22Rv1 (cell line): ENCODE measurements around the gene KIF12.

Source experiments
- H3K27ac ChIP-seq: fragments of 450-650 bp; 2 replicates; pipeline ENCODE4 v1.5.1; 2017
- ZFX ChIP-seq: fragments of 450-650 bp; IDR thresholded peaks from 2 replicates; pipeline ENCODE4 v1.6.1; 2017; ENCODE audit warnings: antibody characterized with exemption, borderline replicate concordance
- TF ChIP-seq, protein P1 (sequence below): fragments of 450-650 bp; IDR thresholded peaks from 2 replicates; pipeline ENCODE4 v1.5.1; 2017; ENCODE audit warnings: mild to moderate bottlenecking

KIF12 gene

DNA sequence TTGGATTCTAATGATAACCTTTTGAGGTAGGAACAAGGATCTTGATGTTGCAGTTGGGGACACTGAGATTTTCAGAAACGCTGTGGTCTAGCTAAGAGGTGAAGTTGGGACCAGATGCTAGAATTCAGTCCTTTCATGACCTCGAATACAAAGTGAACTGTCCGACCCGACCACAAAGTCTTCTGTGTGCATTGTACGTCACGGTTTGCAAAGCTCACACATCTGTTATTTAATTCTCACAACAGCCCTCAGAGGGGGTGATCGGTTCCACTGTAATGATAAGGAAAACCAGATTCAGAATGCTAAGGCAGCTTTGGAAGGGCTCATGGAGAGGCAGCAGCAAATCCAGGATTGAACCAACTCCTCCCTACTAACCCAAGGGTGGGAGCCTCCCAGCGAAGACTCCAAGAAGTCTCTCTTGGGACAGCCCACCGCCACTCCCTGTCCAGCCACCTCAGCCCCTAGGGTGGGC is 16.6 kb upstream of the KIF12 start:
- TF ChIP-seq ZFX: no peak
- TF ChIP-seq, protein P1, sequence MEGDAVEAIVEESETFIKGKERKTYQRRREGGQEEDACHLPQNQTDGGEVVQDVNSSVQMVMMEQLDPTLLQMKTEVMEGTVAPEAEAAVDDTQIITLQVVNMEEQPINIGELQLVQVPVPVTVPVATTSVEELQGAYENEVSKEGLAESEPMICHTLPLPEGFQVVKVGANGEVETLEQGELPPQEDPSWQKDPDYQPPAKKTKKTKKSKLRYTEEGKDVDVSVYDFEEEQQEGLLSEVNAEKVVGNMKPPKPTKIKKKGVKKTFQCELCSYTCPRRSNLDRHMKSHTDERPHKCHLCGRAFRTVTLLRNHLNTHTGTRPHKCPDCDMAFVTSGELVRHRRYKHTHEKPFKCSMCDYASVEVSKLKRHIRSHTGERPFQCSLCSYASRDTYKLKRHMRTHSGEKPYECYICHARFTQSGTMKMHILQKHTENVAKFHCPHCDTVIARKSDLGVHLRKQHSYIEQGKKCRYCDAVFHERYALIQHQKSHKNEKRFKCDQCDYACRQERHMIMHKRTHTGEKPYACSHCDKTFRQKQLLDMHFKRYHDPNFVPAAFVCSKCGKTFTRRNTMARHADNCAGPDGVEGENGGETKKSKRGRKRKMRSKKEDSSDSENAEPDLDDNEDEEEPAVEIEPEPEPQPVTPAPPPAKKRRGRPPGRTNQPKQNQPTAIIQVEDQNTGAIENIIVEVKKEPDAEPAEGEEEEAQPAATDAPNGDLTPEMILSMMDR: no peak
- no peak overlapping the region for H3K27ac ChIP-seq

DNA sequence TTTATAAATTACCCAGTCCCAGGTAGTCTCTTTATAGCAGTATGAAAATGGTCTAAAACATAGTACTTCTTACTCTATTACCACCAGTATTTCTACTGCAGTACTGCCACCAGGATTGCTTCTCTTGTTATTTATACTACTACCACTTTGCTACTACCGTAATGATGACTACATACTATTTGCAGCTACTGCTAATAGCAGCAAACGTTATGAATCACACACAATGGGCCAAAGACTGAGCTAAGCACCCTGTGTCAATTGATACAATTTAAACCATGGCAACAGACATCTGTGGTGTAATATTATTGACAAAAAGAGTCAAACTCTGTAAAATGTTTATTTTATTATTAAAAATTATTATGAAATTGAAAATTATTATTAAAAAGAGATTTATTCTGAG is 15.3 kb upstream of the KIF12 start:
- TF ChIP-seq ZFX: no peak
- TF ChIP-seq, protein P1: no peak
- H3K27ac ChIP-seq: no peak overlapping the region

DNA sequence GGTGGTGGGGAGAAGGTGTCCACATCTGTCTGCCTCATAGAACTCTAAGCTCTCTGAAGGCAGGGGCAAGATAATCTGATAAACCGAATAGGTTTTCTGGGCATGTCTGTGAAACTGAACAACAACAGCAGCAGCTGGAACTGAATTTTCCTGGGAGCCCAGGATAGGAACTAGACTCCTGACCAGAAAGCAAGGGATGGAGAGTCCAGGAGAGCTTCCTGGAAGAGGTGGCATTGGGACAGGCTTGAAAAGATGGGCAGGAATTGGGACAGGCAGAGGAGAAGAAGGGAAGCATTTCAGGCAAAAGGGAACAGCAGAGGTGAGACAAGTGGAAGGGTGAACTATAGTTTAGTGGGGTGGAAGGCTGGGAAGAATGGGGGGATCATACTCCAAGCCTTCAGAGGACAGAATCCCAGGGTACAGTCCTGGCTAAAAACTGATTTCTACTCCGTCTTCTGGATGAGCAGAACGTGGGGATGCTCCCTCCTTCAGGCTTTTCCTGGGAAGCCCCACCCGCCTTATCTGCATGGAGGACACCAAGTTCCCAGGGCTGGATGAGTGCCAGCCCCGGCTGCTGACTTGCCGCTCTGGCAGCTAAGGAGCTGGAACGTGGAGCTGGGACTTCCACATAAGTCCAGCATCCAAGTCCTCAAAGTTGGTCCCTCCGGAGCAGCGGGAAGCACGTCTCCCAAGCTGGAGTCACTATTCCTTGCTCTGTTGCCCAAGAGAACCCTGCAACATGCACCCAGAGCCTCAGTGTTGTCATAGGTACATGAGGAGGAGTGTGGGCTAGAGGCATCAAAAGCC is 13.9 kb upstream of the KIF12 start:
- TF ChIP-seq, protein P1: no peak
- TF ChIP-seq ZFX: no peak
- peak overlapping the region; percentile 39 for H3K27ac ChIP-seq

DNA sequence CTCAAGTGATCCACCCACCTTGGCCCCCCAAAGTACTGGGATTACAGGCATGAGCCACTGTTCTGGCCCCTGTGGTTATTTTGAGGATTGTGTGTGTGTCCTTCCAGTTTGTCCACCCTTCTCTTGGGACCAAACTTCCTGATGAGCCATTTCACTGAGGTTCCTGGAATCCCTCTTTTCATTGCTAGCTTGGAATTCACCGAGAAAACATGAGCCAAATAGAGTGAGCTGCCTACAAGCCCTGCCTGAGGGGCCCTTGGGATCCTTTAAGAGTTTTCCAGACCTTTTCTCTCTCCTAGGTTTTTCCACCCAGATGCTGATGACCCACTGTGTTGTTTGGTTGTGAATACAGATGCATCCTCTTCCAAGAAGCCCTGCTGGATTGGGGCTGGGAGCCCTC is 13.2 kb upstream of the KIF12 start:
- no peak for TF ChIP-seq ZFX
- TF ChIP-seq, protein P1: no peak
- H3K27ac ChIP-seq: peak overlapping the region; percentile 39

DNA sequence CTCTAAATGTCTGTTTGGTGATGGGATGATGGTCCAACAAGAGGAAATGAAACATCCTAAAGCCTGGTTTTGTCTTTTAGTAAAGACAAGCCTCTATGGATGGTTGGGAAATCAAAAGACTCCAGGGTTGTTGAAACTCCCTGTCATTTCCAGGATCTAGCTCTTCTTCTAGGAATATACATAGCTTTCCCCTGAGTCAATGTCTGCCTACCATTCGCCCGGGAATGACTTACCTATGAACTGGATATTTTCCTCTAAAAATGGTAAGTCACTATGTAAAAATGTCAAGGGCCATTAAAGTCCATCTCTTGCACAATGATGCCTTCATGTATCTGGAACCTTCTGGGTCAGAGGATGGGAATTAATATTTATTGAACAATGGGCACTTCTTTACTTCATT is 11.1 kb upstream of the KIF12 start:
- no peak overlapping the region for H3K27ac ChIP-seq
- TF ChIP-seq ZFX: no peak
- TF ChIP-seq, protein P1: no peak

DNA sequence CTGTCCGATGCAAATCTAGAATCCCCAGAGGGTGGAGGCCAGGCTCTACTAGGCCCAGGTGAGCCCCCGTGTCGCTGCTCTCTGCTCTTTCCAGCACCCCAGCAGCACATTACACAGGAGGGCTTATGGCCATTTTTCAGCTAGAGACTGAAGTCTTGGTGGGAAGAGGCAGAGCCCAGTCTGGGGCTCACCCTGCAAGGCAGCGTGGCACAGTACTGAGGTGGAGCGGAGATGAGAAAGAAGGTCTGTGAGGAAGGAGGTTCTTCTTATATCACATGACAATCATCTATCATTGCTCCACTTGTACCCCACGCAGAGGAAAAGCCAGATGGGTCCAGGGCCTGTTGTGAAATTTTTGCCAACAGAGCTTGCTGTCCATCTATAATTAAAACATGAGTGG is 10.0 kb upstream of the KIF12 start:
- no peak for TF ChIP-seq ZFX
- no peak overlapping the region for H3K27ac ChIP-seq

DNA sequence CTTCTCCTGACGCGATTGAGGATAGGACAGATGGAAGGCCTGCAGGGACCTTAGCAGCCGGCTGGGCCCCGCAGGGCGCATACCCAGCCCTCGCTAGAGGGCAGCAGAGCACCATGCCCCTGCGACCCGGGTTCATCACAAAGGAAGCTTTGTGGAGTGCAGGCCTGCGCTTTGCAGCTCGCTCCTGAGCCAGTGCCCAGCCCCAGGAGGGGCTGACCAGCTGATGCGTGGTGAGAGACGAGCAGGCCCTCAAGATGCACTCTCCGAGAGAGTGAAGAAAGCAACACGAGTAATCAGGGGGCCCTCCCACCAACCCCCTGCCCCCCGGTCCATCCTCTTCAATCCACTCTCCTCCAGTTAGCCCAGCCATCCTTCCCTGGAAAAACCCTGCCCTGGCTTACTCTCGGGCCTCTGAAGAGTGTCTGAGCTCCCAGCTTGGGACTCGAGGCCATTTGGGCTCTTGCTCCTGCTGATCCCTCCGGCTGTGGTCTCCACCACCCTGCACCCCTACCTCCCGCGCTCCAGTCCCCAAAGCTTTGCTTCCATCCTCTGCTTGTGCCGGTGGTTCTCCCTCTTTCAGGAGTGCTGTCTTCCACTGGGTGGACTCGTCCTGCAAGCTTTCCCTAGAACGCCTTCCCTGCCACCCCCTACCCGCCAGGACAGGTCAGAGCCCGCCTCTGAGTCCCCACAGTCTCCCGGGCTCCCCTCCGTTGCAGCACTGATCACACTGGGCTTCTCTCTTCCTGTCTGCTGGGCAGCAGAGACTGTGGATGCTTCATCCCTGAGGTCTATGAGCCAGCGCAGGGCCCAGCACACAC is 9.1 kb upstream of the KIF12 start:
- H3K27ac ChIP-seq: no peak overlapping the region
- no peak for TF ChIP-seq ZFX
- TF ChIP-seq, protein P1: peak; percentile 98
